HG02571 (cell line): Measurements from ENCODE around the gene ITGB2.
"Not testable (repeated sequence)": the region's sequence is repeated elsewhere in the genome, so short reads cannot be mapped to it uniquely, and the experiment has no call there.

ENCODE experiments used
- ATAC-seq: cut with Tn5 transposase; IDR thresholded peaks from one replicate; pipeline ENCODE4 v1.9.1; 2021; ENCODE audit warnings: mild to moderate bottlenecking, moderate library complexity; ENCODE audit not compliant: unreplicated experiment

Gene ITGB2

DNA sequence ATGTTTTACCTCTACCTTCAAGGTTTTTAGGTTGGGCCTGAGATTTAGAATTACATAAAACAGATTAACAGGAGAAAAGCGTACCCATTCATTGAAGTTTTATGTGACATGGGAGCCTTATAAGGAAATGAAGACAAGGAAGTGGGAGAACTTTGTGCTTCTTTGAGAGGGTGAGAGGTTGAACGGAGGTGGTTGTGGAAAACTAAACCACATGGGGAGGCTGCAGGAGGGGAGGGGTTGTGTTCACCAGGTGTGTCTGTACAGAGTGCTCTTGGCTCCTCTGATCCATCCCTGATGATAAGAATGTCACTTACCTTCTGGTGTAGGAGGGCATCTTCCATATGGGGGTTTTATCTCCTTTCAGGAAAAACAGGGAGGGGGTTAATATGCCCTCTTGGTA is 21.9 kb upstream of the ITGB2 start:
- no peak for ATAC-seq

DNA sequence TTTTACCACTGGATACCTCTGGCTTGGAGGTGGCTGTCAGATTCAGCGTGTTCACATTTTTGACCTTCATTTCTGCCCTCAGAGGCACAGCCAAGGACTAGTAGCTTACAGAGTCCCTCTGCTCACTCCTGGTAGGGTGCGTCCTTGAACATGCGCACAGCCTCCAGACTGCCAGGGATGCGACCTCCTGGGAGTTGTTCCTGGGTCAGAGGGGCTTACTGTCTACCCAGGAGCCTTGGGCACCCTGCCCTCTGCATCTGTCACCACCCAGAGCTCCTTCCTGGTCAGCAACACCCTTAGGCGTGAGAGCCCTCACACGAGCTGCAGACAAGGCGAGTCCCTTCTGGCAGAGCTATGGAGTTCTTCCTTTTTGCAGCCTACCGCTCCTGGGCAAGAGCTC is 20.9 kb upstream of the ITGB2 start:
- no peak for ATAC-seq

- no peak for ATAC-seq
These were observed 19.5 kb upstream of the ITGB2 start for GRCh38 chr21:44940116-44940631.

DNA sequence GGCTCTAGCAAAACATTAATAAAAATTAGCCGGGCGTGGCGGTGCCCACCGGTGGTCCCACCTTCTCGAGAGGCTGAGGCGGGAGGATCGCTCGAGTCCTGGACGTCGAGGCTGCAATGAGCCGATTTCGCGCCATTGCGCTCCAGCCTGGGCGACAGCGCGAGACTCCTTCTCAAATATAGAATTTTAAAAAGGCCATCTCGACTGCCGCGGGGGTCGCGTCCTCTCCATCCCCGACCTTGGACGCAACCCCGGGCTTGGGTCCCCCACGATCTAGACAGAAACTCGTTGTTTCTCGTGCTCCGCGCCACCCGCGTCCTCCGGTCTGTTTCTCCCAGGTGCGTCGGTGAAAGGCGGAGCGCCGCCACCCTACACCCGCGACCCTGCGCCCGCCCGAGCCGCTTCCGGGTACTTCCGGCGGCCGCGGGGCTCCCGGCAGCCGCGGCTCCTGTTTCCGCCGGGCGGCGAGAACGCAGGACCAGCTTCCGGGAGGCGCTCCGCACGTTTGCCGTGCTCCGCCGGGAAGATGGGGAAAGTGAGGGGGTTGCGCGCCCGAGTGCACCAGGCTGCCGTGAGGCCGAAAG is 18.9 kb upstream of the ITGB2 start, which contains the start of gene SLX9:
TSS of gene SLX9 (plus strand) at position 498 of the 584 bp plus-strand sequence. CDS start at position 527, 29 bp downstream.
- ATAC-seq: peak; percentile 74

DNA sequence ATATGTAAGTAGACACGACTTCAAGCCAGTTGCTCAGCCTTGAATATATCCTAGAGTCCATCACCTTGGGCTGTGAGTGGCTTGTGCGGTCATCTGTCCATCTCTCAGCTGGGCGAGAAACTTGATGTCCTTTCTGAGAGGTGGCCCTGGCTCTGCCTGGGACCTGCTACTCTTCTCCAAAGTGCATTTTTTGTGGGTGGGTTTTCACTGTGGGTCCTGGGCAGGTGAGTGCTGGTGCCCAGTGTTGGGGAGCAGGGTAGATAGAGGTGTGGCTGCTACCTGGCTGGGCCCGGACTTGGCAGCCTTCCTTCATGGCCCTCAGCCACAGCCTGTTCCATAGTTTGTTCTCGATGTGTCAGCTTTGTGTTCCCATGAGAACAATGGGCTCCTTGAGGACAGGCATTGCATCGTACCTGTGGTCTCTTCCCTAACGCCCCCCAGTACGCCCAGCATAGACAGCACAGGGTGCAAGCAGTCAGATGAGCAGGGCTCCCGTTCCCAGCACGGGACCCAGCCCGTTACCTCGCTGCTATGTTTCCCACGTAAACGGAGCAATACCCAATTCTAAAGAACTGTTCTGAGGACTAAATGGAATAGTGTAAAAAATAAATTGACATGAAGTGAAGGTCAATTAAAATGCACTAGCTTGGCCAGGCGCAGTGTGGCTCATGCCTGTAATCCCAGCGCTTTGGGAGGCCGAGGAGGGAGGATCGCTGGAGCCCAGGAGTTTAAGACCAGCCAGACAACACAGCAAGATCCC is 18.3 kb upstream of the ITGB2 start:
- no peak for ATAC-seq

DNA sequence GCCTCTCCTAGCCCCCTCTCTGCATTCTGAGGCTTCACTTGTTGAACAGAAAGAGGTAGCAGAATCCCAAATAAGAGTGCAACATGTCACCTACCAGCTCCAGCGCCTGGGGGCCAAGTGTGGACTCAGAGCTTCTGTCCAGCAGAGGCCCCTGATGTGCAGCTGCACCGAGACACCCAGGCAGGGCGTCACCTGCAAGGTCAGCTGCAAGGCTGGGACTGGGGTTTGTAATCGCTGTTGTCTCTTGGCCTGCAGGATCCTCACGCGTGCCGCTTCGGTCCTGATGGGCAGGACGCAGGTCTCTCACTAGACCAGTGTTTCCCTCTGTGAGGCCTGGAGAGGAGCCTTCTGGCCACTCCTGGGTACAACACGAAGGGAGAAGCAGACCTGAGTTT is 14.8 kb upstream of the ITGB2 start:
- ATAC-seq: no peak

GRCh38 chr21:44934797-44935532 is 14.3 kb upstream of the ITGB2 start:
- no peak for ATAC-seq

DNA sequence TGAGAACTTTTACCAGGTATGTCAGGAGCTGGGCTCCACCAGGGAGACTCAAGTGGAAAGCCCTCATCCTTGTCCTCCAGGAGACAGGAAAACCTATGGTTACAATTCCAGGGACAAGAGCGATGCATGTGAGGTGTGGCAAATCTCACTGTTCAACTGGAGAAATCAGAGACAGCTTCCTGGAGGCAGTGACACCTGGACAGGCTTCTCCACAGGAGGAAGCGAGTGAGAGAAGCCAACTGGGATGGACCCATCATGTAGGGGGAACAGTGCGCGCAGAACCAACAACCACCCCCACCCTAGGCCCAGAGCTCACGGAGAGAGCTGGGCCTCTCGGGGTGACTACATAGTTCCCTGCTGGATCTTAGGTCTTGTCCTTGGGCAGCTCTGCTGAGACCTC is 13.6 kb upstream of the ITGB2 start:
- ATAC-seq: no peak

GRCh38 chr21:44933918-44934260 is 13.2 kb upstream of the ITGB2 start:
- no peak for ATAC-seq

GRCh38 chr21:44933199-44933917 is 12.7 kb upstream of the ITGB2 start:
- no peak for ATAC-seq

DNA sequence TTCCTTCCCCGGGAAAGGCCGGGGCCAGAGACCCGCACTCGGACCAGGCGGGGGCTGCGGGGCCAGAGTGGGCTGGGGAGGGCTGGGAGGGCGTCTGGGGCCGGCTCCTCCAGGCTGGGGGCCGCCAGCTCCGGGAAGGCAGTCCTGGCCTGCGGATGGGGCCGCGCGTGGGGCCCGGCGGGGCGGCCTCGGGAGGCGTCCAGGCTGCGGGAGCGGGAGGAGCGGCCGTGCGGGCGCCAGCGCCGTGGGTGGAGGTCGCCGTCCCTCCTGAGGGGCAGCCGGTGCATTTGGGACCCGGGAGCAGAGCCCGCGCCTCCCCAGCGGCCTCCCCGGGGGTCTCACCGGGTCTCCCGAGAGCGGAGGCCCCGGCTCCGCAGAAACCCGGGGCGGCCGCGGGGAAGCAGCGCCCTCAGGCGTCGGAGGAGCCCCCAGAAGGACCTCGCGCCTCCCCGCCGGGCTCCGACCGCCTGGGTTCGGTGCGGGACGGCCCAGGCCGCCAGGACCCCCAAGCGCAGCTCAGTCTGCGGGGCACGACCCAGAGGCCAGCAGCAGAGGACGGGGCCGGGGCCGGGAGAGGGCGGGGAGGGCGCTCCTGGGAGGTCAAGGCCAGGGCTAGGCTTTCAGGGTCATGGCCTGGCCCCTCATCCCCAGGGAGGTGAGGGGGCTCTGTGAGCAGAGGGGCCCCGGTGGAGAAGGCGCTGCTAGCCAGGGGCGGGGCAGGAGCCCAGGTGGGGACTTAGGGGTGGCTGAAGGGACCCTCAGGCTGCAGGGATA is 11.9 kb upstream of the ITGB2 start:
- no peak for ATAC-seq

DNA sequence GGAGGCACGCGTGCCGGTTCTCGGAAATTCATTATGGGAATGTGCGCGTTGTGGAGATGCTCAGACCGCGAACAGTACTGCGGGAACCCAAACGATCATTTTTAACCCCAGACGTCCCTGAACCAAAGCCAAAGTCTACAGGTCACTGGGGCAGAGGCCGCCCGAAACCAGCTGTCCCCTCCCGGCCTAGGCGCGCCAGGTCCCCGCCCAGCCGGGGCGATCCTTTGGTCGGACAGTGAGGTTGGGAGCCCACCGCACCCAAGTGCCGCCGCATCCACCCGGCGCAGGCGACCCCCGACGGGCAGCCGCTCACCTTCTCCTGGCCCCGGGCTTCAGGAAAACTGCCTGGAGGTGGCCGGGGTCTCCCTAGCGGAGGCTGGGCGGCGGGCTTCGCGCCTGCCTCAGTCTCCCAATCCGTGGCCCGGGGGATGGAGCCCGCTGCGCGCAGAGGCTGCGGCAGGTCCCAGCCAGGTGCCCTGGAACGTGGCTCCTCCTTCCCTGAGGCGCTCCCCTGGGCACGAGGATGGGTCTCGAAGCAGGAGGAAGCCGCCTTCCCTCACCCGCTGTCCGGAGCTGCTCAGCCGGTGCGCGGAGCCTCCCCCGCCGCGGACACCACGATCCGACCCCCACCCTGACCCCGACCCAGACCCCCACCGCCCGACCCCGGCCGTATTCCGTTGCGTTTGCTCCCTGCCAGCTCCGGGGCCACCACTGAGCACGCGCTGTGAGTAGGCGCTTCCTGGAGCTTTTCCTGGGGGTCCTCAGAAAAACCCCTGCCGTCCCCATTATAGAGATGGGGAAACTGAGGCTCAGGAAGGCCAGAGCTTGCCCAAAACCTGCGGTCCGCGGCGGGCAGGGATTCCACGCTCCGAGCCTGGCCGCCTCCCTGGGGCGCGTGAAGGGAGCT is 11.1 kb upstream of the ITGB2 start:
- no peak for ATAC-seq

DNA sequence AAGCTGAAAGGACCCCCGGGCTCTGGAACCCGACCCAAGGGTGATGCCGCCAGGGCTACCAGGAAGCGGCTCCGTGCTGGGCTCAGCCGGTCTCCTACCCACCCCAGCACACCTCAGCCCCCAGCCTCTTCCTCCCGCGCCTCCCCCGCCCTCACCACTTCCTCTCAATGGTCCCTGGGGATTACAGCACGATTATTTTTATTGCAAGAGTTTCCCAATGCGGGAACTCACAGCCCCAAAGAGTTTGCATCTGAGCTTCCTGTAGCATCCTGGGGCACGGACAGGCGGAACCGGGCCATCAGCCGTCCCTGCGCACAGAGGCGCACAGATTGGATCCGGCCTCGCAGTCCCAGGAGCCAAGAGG is 10.4 kb upstream of the ITGB2 start:
- no peak for ATAC-seq

- no peak for ATAC-seq
These were observed 9.9 kb upstream of the ITGB2 start for GRCh38 chr21:44930543-44930981.

- ATAC-seq: no peak
These were observed 9.3 kb upstream of the ITGB2 start for GRCh38 chr21:44929799-44930542.

GRCh38 chr21:44929242-44929798 is 8.6 kb upstream of the ITGB2 start:
- ATAC-seq: no peak

DNA sequence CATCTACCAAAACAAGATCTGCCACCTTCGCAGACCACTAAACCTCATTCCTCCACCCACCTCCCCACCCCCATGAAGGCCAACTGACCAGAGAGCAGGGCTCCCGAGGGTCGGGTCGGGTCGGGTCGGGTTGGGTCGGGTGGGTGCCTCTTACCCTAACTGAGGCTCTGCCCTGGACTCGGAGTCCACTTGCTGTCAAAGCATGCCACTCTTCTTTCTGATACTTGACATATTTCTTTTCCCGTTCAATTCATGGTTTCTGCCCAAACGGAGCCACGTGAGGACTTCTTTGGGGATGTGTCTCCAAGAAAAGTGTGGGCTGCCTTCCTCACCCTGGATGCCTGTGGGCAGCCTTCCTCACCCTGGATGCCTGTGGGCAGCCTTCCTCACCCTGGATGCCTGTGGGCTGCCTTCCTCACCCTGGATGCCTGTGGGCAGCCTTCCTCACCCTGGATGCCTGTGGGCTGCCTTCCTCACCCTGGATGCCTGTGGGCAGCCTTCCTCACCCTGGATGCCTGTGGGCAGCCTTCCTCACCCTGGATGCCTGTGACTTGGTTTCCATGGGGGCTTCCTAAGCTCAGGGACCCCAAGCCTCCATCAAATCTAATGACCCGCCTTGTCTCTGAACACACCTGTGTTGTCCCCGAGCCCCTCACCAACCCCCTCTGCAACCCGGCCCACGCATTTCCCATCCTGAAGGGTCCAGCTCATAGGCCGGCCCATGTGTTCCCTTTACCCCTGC is 8.0 kb upstream of the ITGB2 start:
- ATAC-seq: not testable (repeated sequence)
